NCI-H446 (cell line): ENCODE data around the gene CCDC85C.

Experiments
- DNase-seq, 2 experiments: peaks; one replicate each; lab custom pipeline; 2025; lab: John Stamatoyannopoulos, UW

CCDC85C gene

DNA sequence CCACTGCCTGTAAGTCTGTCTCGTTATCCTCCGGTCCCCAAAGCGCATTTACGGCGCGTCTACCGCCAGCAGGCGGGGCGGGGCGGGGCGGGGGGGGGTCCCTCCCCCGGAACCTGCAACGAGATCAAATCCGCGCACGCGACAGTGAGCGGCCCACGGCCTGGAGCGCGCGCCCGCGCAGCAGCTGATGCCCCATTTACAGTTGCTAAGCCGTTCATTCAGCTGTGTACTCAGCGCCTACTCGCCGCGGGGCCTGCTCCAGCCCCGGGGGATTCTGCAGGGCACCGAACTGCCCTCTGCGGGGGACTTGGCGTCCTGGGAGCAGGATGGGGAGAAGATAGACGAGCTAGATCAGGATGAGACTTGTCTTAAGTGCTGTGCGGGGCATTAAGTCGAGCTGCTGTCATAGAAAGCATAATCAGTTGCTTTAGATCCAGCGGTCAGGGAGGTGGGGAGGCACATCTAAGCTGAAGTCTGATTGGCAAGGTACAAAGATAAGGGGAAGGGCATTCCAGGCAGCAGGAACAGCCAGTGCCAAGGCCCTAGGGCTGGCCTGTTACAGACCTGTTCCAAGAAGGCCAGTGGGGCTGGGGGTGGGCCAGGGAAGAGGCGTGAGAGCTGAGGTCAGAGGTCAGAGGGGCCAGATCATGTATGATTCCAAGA, 1.4 kb upstream of the CCDC85C start:
- peak; percentile 25 to 86 for DNase-seq

DNA sequence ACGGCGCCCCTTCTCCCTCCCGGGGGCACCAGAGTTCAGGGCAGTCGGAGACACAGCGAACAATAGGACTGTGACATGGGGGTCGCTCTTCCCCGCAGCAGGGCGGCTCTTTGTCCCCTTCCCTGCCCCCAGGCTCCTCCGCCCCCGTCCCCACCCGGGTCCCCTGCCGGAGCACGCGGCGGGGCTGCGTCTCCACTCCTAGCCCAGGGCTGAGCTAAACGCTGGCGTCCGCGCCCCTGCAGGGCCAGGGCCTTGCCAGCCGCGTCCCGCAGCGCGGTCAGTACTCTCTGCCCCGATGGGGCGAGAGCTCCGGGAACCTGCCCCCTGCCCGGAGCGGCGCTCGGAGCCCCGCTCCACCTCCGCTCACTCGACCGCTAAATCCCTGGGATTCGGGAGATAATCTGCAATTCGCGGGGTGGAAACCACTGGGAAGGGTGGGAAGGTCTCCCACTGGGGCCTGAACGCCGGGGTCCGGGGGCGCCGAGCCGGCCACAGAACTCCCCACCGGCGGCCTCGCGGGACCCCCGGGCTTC, 825 bp upstream of the CCDC85C start:
- DNase-seq = peak in 1 of 2 experiments; percentile 54

DNA sequence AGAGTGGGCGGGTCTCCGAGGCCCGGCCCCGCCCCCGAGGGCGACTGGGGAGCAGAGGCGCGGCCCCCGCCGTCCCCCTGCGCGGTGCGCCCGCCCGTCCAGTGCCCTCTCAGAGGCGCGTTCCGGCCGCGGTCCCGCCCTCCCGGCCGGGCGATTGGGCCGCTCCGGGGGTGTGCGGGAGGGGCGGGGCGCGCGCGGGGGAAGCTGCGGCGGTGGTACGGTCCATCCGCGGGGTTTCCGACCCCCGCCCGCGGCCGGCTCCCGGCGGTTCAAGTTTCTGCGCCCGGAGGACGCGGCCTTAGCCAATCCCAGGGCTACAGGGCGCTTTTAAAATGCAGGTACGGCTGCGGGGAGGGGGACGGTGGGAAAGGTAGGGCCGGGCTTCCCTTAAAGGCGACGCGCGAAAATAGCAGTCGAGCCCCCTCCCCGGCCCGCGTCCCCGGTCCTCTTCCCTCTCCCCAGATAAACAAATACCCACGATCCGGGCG, 315 bp upstream of the CCDC85C start:
- peak; percentile 89 to 99 for DNase-seq

DNA sequence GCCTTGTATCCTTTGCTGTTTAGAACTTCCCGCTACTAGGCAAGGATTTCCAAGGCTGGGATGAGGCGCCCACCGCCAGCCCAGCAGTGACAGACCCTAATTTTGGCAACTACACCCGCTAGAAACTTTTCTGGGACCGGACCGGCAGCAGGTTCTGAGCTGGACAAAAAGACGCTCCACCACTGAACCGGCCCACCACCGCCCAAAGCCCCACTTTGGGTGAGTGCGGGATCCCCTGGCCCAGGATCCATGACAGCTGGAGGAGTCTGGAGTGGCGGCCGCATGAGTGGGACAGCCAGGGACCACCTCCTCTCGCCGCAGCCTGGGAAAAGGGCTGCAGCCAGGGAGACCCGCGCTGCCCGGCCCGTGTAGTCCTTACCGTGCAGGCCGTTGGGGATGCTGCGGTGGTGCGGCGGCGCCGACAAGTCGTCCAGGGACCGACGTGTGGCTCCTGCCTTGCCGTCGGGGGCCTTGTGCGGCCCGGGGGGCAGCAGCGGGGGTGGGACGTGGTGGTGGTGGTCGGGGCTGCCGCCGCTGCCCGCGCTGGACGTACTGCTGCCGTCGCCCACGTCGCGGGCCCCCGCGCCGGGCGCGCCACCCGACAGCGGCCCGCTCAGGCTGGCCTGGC, 1.1 kb downstream of the CCDC85C start:
- DNase-seq = no peak

DNA sequence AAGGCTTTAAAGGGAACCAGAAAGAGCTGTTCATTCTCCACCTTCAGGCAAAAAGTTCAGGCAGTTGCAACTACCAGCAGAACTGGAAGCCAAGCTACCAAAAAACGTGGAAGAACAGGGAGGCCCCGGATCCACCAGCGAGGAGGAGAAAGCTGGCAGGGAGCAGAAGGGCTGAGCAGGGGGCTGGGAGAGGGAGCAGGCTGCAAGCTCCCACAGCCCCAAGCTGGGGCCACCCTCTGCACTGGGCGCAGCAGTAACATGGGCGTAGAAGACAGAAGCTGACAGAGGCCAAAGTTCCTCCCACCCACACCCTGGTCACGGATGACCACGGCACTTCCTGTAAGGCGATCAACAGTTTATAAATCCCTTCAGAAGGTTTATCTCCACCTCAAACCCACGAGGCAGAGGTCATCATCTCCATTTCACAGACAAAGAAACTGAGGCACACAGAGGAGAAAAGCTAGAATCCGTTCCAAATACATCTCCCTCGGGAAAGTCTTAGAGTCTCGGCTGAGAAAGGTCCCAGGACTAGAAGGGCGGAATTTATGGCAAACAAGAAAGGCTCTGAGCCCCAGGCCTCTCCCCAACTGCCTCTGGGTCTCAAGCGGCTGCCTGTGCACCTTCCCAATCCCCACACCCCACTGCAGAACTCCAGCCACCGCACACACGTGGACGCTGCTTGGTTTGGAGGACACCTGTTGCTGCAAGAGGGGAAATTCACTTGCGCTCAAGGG, 1.8 kb downstream of the CCDC85C start:
- DNase-seq = peak in 1 of 2 experiments; percentile 38

DNA sequence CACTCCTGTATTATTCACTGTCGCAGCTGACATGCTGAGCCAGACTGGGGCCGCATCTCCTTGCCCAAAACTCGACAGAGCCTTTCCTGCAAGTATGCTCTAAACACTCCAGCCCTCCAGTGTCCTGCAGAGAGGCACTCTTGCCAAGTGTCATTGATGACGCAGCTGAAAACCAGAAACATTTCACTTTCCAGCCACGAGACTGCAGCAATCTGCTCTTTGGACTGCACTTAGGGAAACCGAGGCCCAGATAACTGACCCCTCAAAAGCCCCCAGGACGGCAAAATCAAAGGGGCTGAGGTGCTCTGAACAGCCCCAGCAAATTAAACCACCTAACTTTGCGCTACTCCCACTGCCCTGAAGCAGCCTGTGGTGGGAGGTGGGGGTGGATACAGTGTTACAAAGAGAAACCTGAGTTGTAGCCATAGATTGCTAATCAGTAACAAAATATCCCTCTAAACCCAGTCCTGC, 2.6 kb downstream of the CCDC85C start:
- DNase-seq = peak in 1 of 2 experiments; percentile 41

DNA sequence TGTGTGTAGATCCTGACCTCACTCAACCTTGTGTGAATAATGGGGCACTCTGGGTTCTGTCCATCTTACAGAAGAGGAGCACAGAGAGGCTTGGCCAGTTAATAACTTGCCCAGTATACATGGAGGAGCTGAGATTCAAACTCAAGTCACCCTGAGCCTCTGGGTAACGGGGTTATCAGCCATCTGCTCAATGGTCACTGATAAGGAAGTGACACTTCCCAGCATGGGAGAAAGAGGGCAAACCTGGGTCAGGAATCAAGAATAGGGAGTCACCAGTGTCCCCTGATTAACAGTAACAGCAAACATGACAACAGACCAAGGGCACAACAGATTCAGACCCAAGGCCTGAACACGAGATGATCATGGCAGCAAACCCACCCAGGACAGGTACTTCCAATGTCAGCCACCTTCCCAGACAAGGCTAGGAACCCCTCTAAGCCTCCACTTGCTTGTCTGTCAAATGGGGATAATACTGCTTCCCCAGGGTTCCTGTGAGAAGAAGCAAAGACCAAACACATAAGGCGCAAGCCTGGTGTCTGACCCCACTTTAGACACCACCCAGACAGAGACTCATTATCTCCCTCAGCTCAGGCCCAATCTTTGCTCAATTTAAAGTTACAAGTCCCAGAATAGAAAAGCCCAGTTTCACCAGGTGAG, 3.6 kb downstream of the CCDC85C start:
- no peak for DNase-seq

DNA sequence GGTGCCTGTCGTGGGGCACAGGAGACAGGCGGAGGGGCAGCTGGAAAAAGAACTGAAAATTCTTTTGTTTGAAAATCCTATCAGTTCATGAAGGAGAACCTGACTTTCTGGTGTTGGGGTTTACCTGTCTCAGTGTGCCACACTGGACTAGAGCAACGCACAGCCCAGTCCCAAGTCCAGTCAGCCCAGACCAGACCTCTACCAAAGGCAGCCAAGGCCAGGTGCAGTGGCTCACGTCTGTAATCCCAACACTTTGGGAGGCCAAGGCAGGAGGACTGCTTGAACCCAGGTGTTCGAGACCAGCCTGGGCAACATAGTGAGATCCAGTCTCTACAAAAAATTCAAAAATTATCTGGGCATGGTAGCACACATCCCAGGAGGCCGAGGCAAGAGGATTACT, 4.6 kb downstream of the CCDC85C start:
- DNase-seq = no peak

DNA sequence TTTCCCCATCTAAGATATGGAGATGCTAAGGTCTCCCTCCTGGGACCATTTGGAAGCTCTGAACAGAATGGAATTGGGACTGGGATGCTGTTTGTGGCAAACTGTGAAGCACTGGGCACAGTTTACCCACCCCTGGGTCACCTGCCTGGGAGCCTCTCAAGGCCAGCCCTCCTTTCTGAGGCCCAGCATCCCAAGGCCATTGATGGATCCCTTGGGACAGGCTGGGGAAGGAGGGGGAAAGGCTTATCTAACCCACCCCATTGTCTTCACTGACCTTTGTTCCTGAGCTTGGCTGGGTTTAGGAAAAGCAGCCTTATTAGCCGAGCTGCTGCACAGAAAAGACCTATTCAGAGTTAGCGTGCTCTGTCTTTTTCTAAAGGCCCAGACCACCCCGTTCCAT, 5.2 kb downstream of the CCDC85C start:
- DNase-seq = no peak

DNA sequence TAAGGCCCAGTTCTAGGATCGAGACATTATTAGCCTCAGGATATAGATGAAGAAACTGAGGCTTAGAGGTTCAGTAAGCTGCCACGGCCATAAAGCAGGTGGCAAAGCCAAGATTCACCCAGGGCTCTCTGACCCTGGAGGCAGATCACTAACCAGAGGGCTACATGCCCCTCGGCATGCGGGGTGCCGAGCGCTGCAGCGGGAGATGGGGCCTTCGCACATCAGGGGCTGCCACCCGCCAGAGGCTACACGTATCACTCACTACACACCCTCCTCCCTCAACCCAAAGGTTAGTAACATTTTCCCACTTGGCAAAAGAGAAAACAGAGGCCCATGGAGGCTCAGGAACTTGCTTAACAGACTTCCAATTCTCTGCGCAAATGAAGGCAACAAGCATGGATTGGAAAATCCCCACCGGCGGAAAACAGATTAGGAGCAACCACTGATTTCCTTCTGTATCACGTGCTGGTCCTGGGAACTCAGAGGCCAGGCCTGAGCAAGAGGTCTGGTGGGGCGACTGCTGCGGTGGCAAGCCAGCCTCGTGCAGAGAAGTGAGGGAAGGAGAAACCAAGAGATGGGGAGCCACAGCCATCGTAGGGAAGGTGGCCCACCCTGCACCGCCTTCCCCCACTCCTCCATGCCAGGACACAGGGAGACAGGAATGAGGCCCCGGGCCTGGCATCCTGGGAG, 6.0 kb downstream of the CCDC85C start:
- no peak for DNase-seq

DNA sequence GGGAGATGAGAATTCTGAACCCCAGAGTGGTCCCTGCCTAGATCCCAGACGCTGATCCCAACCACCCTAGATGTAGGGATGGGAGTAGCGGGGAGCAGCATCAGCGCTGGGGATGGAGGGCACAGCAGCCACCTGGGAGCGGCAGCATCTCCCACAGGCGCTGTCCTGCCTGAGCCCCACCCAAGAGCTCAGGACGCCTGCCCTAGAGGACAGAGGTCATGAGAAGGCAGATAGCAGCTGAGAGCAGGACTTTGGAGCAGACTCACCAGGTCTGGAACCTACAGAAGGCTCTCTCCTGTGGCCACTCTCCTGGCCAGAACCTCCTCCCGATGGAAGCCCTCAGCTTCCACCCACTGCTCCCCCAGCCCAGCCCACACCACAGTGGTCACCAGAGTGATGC, 7.2 kb downstream of the CCDC85C start:
- DNase-seq = no peak

DNA sequence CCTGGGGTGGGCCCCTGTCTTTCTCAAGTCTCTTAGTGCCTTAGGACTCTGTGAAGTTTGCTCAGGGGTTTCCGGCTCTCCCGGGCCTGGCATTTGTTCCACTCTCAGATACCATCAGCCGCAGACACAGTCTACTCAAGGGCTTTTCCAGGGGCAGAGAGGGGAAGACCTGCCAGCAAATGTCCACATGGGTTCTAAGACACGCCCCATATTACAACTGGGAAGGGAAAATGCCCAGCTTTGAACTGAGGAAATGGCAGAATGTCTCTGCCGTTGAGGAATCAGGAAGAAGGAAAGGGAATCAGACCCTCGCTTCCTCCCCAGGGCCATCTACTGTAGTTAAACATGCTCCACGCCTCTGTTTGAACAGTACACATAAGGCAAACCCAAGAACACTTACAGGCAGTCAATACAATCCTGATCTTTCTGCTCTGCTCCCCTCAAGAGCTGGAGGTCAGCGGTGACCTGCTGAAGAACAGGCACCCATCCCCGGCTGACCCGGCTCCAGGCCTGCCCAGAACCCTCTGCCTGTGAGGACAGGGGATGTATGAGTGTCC, 7.9 kb downstream of the CCDC85C start:
- no peak for DNase-seq

DNA sequence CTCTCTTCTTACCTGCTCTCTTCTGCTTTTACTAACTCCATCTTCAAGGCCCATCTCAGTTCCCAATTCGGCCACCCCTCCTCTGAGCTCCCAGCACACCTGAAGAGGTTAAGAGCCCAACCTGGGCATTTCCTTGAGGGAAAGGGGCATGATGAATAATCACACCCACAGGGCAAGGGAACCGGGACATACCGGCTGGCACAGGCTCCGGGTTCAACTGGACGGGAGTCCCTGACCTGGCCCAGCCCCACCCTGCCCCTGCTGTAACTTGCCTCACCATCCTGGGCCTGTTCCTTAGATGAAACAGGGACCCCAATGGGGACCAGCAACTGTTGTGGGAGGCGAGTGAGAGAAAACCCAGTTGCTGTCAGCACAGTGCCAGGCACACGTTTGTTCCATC, 8.5 kb downstream of the CCDC85C start:
- DNase-seq = no peak

DNA sequence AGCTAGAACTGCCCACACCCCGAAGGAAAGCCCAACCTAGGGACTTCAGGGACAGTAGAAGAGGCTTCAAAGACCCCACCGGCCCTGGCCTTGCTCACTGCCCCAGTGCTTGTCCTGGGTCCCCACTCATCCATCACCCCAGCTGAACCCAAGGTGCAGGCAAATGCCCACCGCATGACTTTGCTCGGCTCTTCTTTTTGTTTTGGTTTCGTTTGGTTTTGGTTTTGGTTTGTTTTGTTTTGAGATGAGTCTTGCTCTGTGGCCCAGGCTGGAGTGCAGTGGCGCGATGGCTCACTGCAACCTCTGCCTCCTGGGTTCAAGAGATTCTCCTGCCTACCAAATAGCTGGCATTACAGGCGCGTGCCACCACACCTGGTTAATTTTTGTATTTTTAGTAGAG, 9.0 kb downstream of the CCDC85C start:
- no peak for DNase-seq

DNA sequence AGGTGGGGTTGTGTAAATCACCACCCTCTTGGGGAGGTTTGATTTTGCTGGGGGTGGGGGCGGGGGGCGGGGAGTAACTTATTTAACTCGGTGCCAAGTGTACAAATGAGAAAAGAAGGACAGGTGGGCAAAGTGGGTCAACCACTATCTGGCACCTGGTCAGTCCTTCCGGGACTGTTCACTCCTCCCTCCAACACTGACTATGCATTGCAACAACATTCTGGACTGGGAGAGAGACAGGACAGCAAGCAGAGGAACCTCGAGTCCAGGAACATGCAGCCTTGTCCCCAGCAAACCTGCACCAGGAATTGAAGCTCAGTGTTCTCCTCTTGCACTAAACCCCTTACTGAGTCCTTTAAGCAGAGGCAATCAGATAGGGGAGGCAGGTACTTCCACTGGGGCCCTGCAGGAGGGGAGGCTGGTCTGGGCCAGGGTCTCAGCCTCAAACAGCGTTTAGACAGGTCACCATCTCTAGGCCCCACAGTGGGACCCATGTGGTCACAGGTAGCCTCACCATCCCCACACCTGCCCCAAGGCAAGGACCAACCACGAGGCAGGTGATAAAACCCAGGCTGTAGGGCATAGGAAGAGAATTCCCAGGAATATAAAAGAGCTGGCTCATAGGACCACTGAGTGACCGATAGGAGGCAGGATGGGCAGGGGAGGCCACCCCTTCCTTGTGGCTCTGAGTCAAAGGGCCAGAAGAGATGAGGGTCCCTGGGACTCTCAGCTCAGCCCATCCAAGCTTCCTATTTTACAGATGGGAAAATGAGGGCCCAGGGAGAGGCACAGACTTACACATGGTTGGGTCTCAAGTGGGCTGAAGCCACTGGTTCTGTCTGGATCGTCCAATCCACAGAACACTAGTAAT, 9.8 kb downstream of the CCDC85C start:
- no peak for DNase-seq

DNA sequence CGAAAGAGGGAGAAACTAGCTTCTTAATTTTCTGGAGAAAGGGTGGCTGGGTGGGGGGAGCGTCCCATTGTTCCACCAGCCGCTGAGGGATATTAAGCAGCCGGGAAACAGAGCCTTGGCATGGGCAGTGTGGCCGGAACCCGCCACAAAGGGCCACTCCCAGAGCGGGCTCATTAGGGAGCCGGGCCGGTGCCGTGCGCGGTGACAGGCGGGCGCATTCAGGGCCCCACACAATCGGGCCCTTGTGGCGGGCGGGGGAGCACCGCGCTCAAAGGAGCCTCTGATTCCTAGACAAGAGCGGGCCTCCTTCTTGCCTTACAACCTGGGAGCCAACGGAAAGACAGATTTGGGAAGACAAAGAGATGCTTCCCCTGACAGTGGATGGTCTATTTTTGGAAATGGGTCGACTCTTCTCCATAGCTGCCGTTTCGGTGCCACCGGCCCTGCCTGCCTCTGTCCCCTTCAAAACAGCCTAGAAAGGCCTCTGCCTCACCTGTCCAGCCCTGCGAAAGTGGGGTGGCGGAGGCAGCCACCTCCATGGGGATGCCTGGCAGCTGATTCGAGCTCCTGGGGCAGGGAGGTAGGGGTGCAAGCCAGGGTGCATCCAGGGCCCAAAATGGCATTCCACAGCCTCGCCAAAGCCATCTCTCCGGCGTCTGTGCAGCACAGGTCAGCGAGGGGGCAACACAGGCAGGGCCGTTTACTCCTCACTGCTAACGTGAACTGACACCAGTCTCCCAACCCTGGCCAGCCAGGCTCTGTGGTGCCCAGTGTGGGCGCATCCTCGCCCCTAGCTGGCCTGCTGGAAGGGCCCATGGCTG, 10.9 kb downstream of the CCDC85C start:
- DNase-seq = no peak

DNA sequence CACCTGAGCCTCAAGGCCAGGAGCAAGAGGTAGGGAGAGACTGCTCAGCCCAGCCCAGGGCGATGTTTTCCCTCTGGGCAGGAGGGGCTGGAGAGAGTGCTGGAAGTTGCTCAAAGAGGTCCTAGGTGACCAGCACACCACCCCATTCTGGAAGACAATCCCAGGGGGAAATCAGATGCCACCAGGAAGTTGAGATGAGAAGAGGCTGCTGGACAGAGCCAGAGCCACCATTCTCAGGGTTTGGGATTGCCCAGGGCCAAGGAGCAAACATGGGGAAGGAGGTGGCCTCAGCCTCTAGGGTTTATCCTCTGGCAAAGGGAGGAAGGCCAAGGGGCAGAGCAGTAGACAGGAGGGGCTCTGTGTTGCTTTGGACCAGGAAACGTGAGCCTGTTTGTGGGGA, 11.6 kb downstream of the CCDC85C start:
- no peak for DNase-seq

DNA sequence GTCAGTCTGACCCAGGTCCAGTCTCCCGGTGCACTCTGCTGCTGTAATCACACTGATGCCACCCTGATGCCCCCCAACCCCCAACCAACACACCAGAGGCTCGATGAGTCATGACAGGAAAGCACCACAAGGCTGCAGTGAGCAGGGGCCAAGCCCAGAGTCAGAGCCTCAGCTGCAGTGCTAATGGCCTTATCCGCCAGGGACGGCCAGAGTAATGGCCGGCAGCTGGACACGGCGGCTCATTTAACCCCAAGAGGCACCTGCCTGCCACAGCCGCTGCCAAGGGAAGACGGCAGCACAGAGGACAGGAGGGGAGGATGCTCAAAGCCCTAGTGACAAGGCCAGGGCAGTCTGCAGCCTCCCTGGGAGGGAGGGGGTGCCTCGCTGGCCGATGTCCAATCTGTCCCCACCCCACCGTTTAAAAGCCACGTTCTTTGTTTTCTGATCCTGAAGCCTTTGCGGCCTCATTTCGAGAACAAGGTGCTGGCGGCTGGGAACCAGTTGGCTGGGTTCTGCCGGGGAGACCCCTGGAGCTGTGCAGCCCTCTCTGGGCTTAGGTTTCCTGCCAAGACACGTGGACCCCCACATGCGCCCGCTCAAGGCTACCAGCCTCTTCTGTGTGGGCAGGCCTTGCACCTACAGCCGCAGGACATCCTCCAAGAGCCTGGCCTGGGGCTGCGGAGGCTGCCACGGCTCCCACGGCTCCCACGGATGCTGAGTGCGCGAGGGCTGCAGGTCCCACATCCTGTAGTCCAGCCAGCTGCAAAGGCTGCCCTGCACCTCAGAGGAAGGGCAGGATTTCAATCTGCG, 13.1 kb downstream of the CCDC85C start:
- no peak for DNase-seq
